Calu3 (cell line): ENCODE data around the gene DNAJA4. TPM values are rescaled to one million over a fixed set of nuclear protein-coding genes. Genes with fewer than 3 reads are reported as not detected.
A peak's percentile ranks its signal among the peaks of the same experiment; 100 is the strongest.

Source experiments
- BruUV-seq: library from RNA; stranded (reverse); fragments of 400-500 nt; replicated peaks from 2 replicates; lab custom pipeline; 2021; lab: Mats Ljungman, UMichigan
- CTCF ChIA-PET: fragments of 300-600 bp; sonication (Branson Sonifier 250); formaldehyde crosslinking; loops from one replicate; lab custom pipeline; 2022; ENCODE audit warnings: antibody characterized with exemption; lab: Charles Lee
- DNase-seq: peaks from one replicate; pipeline ENCODE4 v3.0.0; 2022
- H3K27ac Mint-ChIP-seq: one replicate; pipeline ENCODE4 v1.8.0; 2022; ENCODE audit warnings: mixed read lengths; ENCODE audit not compliant: unreplicated experiment
- H3K27me3 Mint-ChIP-seq: one replicate; pipeline ENCODE4 v1.8.0; 2022; ENCODE audit warnings: mixed read lengths; ENCODE audit not compliant: unreplicated experiment
- H3K36me3 Mint-ChIP-seq: one replicate; pipeline ENCODE4 v1.8.0; 2022; ENCODE audit warnings: mild to moderate bottlenecking, moderate library complexity, mixed read lengths; ENCODE audit not compliant: insufficient read depth, unreplicated experiment
- H3K4me1 Mint-ChIP-seq: one replicate; pipeline ENCODE4 v1.8.0; 2022; ENCODE audit warnings: mild to moderate bottlenecking, low read depth, mixed read lengths; ENCODE audit not compliant: unreplicated experiment
- H3K4me3 Mint-ChIP-seq: one replicate; pipeline ENCODE4 v1.8.0; 2022; ENCODE audit warnings: mild to moderate bottlenecking, low read depth, moderate library complexity, mixed read lengths; ENCODE audit not compliant: unreplicated experiment
- H3K9me3 Mint-ChIP-seq: one replicate; pipeline ENCODE4 v1.8.0; 2022; ENCODE audit warnings: low read depth, mixed read lengths; ENCODE audit not compliant: unreplicated experiment
- CTCF ChIP-seq: fragments of 200-600 bp; IDR thresholded peaks from one replicate; pipeline ENCODE4 v1.8.0; 2022; ENCODE audit warnings: antibody characterized with exemption; ENCODE audit not compliant: unreplicated experiment
- intact Hi-C: fragments of 100-400 bp; cut with micrococcal nuclease; formaldehyde crosslinking; loops from one replicate; pipeline ENCODE4 v1.10.0; 2022; ENCODE audit not compliant: unreplicated experiment
- total RNA-seq: library from RNA; stranded (reverse); gene quantifications from 2 replicates; pipeline ENCODE4 v1.2.3, GENCODE V29; 2022

Gene DNAJA4
- total RNA-seq, 1 experiment from 2014 or later, result 53.6 TPM

GRCh38 chr15:78259232-78259631 is 5.1 kb upstream of the DNAJA4 start:
- peak; percentile 58 for DNase-seq

GRCh38 chr15:78260489-78260888 is 3.9 kb upstream of the DNAJA4 start:
- H3K27me3 Mint-ChIP-seq, result no peaks in the 10 kb centered on the region
- CTCF ChIA-PET, result interaction anchor here (0.6 kb wide), 1 partner anchor 376 kb away, joined by 3 read pairs; no protein-coding TSS in a partner anchor

More at GRCh38 chr15:78259232-78259631, 5.1 kb upstream of the DNAJA4 start:
- H3K27me3 Mint-ChIP-seq, result no peaks in the 10 kb centered on the region
- H3K36me3 Mint-ChIP-seq, result peaks cover 13% of the 10 kb centered on the region
- intact Hi-C loops, result no loop called here
- no peak for TF ChIP-seq CTCF
- CTCF ChIA-PET, result interaction anchor here (1.2 kb wide), 1 partner anchor 50 kb away, joined by 3 read pairs; no protein-coding TSS in a partner anchor
- no peaks in the 10 kb centered on the region for H3K9me3 Mint-ChIP-seq
- no peak overlapping the region for H3K27ac Mint-ChIP-seq
- BruUV-seq, result no TSS peak
- no peak overlapping the region for H3K4me3 Mint-ChIP-seq
- H3K4me1 Mint-ChIP-seq, result peaks cover 23% of the 10 kb centered on the region

GRCh38 chr15:78261062-78261461 is 3.3 kb upstream of the DNAJA4 start:
- DNase-seq, result no peak
- H3K9me3 Mint-ChIP-seq, result no peaks in the 10 kb centered on the region
- CTCF ChIA-PET, result no interaction called here
- TF ChIP-seq CTCF, result no peak
- peaks cover 30% of the 10 kb centered on the region for H3K36me3 Mint-ChIP-seq
- intact Hi-C loops, result no loop called here
- no peaks in the 10 kb centered on the region for H3K27me3 Mint-ChIP-seq
- no TSS peak for BruUV-seq
- no peak overlapping the region for H3K27ac Mint-ChIP-seq
- H3K4me3 Mint-ChIP-seq, result no peak overlapping the region
- peaks cover 31% of the 10 kb centered on the region for H3K4me1 Mint-ChIP-seq

More at GRCh38 chr15:78260489-78260888, 3.9 kb upstream of the DNAJA4 start:
- H3K4me1 Mint-ChIP-seq, result peaks cover 25% of the 10 kb centered on the region
- no peak overlapping the region for H3K4me3 Mint-ChIP-seq
- intact Hi-C loops, result no loop called here
- no peak for DNase-seq
- BruUV-seq, result no TSS peak
- no peak for TF ChIP-seq CTCF
- H3K36me3 Mint-ChIP-seq, result peaks cover 25% of the 10 kb centered on the region
- no peaks in the 10 kb centered on the region for H3K9me3 Mint-ChIP-seq
- H3K27ac Mint-ChIP-seq, result no peak overlapping the region

- intact Hi-C loops, result no loop called here
- no peak overlapping the region for H3K27ac Mint-ChIP-seq
Measured at GRCh38 chr15:78263351-78263781, 996 bp upstream of the DNAJA4 start.

More at GRCh38 chr15:78263351-78263781, 996 bp upstream of the DNAJA4 start:
- Mint-ChIP-seq H3K4me1 (peaks cover 42% of the 10 kb centered on the region), H3K9me3 (no peaks in the 10 kb centered on the region), H3K27me3 (no peaks in the 10 kb centered on the region), H3K36me3 (peaks cover 30% of the 10 kb centered on the region), H3K4me3 (peak overlapping the region; percentile 72)
- no peak for TF ChIP-seq CTCF
- DNase-seq, result no peak
- CTCF ChIA-PET, result no interaction called here
- BruUV-seq, result no TSS peak
